ENCODE results near the gene NTN1.
A peak's percentile ranks its signal among the peaks of the same experiment; 100 is the strongest.

DNA sequence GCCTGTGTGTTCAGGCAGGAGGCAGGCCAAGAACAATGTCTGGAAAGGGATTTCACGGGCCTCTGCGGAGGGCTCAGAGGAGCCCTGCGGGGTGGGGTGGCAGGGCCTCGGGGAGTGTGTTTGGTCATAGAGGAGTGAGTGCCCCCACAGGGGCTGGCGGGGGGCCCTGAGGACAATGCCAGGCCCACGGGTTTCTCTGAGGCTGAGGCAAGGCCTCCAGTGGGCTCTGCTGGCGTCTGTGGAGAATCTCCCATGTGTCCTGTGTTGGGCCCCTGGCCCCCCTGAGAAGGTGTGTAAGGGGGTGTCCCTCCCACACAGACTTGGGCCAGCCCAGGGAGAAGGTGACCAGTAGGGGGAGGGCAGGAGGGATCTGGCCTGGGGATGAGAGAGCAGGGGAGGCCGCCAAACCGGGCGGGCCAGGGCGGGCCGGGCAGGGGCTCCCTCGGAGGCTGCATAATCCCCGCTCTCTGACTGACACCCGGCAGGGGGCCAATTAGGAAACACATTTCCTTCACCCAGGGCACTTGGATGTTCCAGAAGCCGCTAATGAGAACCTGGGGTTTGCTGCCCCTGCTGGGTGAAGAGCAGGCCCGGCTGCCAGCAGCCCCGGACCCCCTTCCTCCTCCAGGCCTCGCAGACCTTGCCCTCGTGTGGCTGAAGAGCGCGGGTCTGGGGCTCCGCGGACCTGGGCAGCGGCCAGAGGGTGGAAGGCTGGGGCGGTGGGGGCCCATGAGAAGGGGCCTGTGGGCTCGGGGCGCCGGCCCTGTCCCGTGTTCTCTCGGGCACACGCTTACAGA, 204.2 kb downstream of the NTN1 start:
- no peak for TF ChIP-seq POLR2AphosphoS5 (IDR thresholded peaks at IDR 0.05)
- TF ChIP-seq EP300 (IDR thresholded peaks at IDR 0.05) = no peak
- peak in 2 of 4 experiments; percentile 4 to 28 for TF ChIP-seq CTCF (IDR thresholded peaks at IDR 0.05)
- TF ChIP-seq POLR2A (IDR thresholded peaks at IDR 0.05) = no peak

Data from gastroesophageal sphincter (tissue), 3 donors.